Liver (tissue), 9 donors: ENCODE results near the gene DAPK1. TPM values are rescaled to one million over a fixed set of nuclear protein-coding genes. Genes with fewer than 3 reads are reported as not detected.

Source experiments
- DNase-seq: peaks from one replicate; pipeline ENCODE4 v3.0.0-alpha.2; 2017; ENCODE audit warnings: low spot score
- H3K27ac ChIP-seq, 2 donors: one replicate each; pipeline ENCODE4 v1.7.0; 2013; ENCODE audit warnings: inconsistent platforms in 2 of 2, low read length in 2 of 2, control low read depth in 1 of 2, low read depth in 1 of 2, mild to moderate bottlenecking in 1 of 2
- H3K27me3 ChIP-seq, 4 donors: one replicate each; pipeline versions ENCODE4 v1.6.1 to v1.7.0; 2013; ENCODE audit warnings: low read length in 3 of 4, inconsistent platforms in 1 of 4, mild to moderate bottlenecking in 1 of 4, moderate library complexity in 1 of 4; ENCODE audit not compliant: control insufficient read depth in 4 of 4, insufficient read depth in 4 of 4
- H3K36me3 ChIP-seq, 4 donors: one replicate each; pipeline versions ENCODE4 v1.6.1 to v1.7.0; 2013; ENCODE audit warnings: low read length in 3 of 4, mild to moderate bottlenecking in 3 of 4, low read depth in 1 of 4, moderate library complexity in 1 of 4; ENCODE audit not compliant: control insufficient read depth in 4 of 4, insufficient read depth in 3 of 4
- H3K4me1 ChIP-seq, 4 donors: one replicate each; pipeline versions ENCODE4 v1.6.1 to v1.7.0; 2013; ENCODE audit warnings: low read length in 3 of 4, mild to moderate bottlenecking in 3 of 4, moderate library complexity in 1 of 4; ENCODE audit not compliant: control insufficient read depth in 4 of 4, insufficient read depth in 4 of 4
- H3K4me3 ChIP-seq, 3 donors: one replicate each; pipeline versions ENCODE4 v1.6.1 to v1.7.0; 2013; ENCODE audit warnings: low read length in 3 of 3, control low read depth in 1 of 3, low read depth in 1 of 3, mild to moderate bottlenecking in 1 of 3
- H3K9ac ChIP-seq, 2 donors: one replicate each; pipeline ENCODE4 v1.7.0; 2013; ENCODE audit warnings: low read length in 2 of 2, mild to moderate bottlenecking in 2 of 2, moderate library complexity in 2 of 2, control low read depth in 1 of 2, low read depth in 1 of 2
- H3K9me3 ChIP-seq, 4 donors: one replicate each; pipeline versions ENCODE4 v1.6.1 to v1.7.0; 2013; ENCODE audit warnings: low read length in 3 of 4; ENCODE audit not compliant: control insufficient read depth in 4 of 4
- EGR1 ChIP-seq, 2 donors: IDR thresholded peaks; 2 replicates each; pipeline ENCODE4 v1.6.1; 2016 to 2018; ENCODE audit warnings: antibody characterized with exemption in 2 of 2, low read depth in 2 of 2
- FOXA1 ChIP-seq: IDR thresholded peaks from 2 replicates; pipeline ENCODE4 v1.6.1; 2016; ENCODE audit warnings: antibody characterized with exemption
- FOXA2 ChIP-seq: IDR thresholded peaks from 2 replicates; pipeline ENCODE4 v1.6.1; 2016; ENCODE audit warnings: antibody characterized with exemption
- GABPA ChIP-seq, 2 donors: IDR thresholded peaks in 1 of 2; conservative IDR thresholded peaks in 1 of 2; 2 replicates each; pipeline ENCODE4 v1.6.1; 2016; ENCODE audit warnings: antibody characterized with exemption in 2 of 2, mild to moderate bottlenecking in 1 of 2, moderate library complexity in 1 of 2
- HNF4A ChIP-seq, 2 donors: conservative IDR thresholded peaks; 2 replicates each; pipeline ENCODE4 v1.6.1; 2016; ENCODE audit warnings: antibody characterized with exemption in 2 of 2, mild to moderate bottlenecking in 2 of 2
- HNF4G ChIP-seq: IDR thresholded peaks from 2 replicates; pipeline ENCODE4 v1.6.1; 2016; ENCODE audit warnings: antibody characterized with exemption
- JUND ChIP-seq, 2 donors: IDR thresholded peaks; 2 replicates each; pipeline ENCODE4 v1.6.1; 2016; ENCODE audit warnings: antibody characterized with exemption in 2 of 2
- NR2F2 ChIP-seq: IDR thresholded peaks from 2 replicates; pipeline ENCODE4 v1.6.1; 2016; ENCODE audit warnings: antibody characterized with exemption
- RAD21 ChIP-seq, 2 donors: IDR thresholded peaks; 2 replicates each; pipeline ENCODE4 v1.6.1; 2016; ENCODE audit warnings: antibody characterized with exemption in 2 of 2, mild to moderate bottlenecking in 2 of 2
- RXRA ChIP-seq, 2 donors: IDR thresholded peaks; 2 replicates each; pipeline ENCODE4 v1.6.1; 2017 to 2018; ENCODE audit warnings: antibody characterized with exemption in 2 of 2, mild to moderate bottlenecking in 1 of 2
- SP1 ChIP-seq: IDR thresholded peaks from 2 replicates; pipeline ENCODE4 v1.6.1; 2018; ENCODE audit warnings: antibody characterized with exemption, mild to moderate bottlenecking
- TAF1 ChIP-seq: conservative IDR thresholded peaks from 2 replicates; pipeline ENCODE4 v1.6.1; 2016; ENCODE audit warnings: antibody characterized with exemption, mild to moderate bottlenecking
- YY1 ChIP-seq: IDR thresholded peaks from 2 replicates; pipeline ENCODE4 v1.6.1; 2016; ENCODE audit warnings: antibody characterized with exemption, mild to moderate bottlenecking
- WGBS: extraction: QIAGEN DNeasy Blood & Tissue Kit; methylation state at CpG from one replicate; pipeline ENCODE4 v1.1.7; 2013; 5-methylcytosine and 5-hydroxymethylcytosine counted together
- polyA plus RNA-seq, 2 donors: library from polyadenylated mRNA; stranded (reverse) in 1 of 2; unstranded in 1 of 2; fragments of 200-250 nt in 1 of 2; fragments of >200 nt in 1 of 2; fragmentation: Nextera tagmentation in 1 of 2; extraction: Ambion mirVana in 1 of 2; gene quantifications; one replicate each; pipeline versions ENCODE4 v1.2.1 to v1.2.3, GENCODE V29; 2013 to 2015
- total RNA-seq, 2 donors: library from RNA; depleted of rRNA; stranded (reverse); fragments of >200 nt; gene quantifications; one replicate each; pipeline ENCODE4 v1.2.3, GENCODE V29; 2014
- TF ChIP-seq, protein P1 (sequence below): fragments of 150-350 bp; IDR thresholded peaks from 2 replicates; pipeline ENCODE4 v1.5.1; 2017; ENCODE audit warnings: improper control_type of control experiment, low read depth, low read length; ENCODE audit not compliant: missing input control
- TF ChIP-seq, protein P2 (sequence below): IDR thresholded peaks from 2 replicates; pipeline ENCODE4 v1.6.1; 2016; ENCODE audit warnings: antibody characterized with exemption
- TF ChIP-seq, protein P3 (sequence below): IDR thresholded peaks from 2 replicates; pipeline ENCODE4 v1.6.1; 2016; ENCODE audit warnings: antibody characterized with exemption
- TF ChIP-seq, protein P4 (sequence below): IDR thresholded peaks from 2 replicates; pipeline ENCODE4 v1.6.1; 2016; ENCODE audit warnings: antibody characterized with exemption, mild to moderate bottlenecking
- TF ChIP-seq, protein P5 (sequence below): IDR thresholded peaks from 2 replicates; pipeline ENCODE4 v1.6.1; 2016; ENCODE audit warnings: antibody characterized with exemption
- donor health status: healthy.
- donor health status: healthy.
- donor health status: healthy.
- donor health status: healthy.
- donor health status: healthy.

DAPK1 gene
- total and polyA plus RNA-seq, 4 donors = 14.0 to 40.8 (median 21.8) TPM

DNA sequence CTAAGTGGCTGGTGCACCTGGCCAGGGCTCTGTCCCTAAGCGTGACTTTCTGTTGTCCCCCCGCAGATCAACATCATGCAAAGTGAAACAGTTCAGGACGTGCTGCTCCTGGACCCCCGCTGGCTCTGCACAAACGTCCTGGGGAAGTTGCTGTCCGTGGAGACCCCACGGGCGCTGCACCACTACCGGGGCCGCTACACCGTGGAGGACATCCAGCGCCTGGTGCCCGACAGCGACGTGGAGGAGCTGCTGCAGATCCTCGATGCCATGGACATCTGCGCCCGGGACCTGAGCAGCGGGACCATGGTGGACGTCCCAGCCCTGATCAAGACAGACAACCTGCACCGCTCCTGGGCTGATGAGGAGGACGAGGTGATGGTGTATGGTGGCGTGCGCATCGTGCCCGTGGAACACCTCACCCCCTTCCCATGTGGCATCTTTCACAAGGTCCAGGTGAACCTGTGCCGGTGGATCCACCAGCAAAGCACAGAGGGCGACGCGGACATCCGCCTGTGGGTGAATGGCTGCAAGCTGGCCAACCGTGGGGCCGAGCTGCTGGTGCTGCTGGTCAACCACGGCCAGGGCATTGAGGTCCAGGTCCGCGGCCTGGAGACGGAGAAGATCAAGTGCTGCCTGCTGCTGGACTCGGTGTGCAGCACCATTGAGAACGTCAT lies 208.5 kb downstream of the DAPK1 start (continued):
- TF ChIP-seq, protein P1, sequence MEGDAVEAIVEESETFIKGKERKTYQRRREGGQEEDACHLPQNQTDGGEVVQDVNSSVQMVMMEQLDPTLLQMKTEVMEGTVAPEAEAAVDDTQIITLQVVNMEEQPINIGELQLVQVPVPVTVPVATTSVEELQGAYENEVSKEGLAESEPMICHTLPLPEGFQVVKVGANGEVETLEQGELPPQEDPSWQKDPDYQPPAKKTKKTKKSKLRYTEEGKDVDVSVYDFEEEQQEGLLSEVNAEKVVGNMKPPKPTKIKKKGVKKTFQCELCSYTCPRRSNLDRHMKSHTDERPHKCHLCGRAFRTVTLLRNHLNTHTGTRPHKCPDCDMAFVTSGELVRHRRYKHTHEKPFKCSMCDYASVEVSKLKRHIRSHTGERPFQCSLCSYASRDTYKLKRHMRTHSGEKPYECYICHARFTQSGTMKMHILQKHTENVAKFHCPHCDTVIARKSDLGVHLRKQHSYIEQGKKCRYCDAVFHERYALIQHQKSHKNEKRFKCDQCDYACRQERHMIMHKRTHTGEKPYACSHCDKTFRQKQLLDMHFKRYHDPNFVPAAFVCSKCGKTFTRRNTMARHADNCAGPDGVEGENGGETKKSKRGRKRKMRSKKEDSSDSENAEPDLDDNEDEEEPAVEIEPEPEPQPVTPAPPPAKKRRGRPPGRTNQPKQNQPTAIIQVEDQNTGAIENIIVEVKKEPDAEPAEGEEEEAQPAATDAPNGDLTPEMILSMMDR = no peak
- TF ChIP-seq FOXA1 (no peak), HNF4G (no peak), RXRA (IDR thresholded peaks at IDR 0.05) (no peak), NR2F2 (no peak), EGR1 (IDR thresholded peaks at IDR 0.05; ENCODE audit: low read depth in 2 of 2) (no peak)
- TF ChIP-seq, protein P2, sequence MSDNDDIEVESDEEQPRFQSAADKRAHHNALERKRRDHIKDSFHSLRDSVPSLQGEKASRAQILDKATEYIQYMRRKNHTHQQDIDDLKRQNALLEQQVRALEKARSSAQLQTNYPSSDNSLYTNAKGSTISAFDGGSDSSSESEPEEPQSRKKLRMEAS = no peak

DNA sequence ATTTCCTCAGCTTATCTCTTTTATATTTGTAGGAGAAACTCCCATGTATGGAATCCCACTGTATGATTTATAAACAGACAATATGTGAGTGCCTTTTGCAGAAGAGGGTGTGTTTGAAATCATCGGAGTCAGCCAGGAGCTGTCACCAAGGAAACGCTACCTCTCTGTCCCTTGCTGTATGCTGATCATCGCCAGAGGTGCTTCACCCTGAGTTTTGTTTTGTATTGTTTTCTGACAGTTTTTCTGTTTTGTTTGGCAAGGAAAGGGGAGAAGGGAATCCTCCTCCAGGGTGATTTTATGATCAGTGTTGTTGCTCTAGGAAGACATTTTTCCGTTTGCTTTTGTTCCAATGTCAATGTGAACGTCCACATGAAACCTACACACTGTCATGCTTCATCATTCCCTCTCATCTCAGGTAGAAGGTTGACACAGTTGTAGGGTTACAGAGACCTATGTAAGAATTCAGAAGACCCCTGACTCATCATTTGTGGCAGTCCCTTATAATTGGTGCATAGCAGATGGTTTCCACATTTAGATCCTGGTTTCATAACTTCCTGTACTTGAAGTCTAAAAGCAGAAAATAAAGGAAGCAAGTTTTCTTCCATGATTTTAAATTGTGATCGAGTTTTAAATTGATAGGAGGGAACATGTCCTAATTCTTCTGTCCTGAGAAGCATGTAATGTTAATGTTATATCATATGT lies 210.3 kb downstream of the DAPK1 start:
- H3K36me3 ChIP-seq = peaks cover 0 to 45% (median 35%) of the 10 kb centered on the region in 4 donors
- TF ChIP-seq RAD21 (IDR thresholded peaks at IDR 0.05) (no peak), HNF4G (no peak), FOXA2 (no peak), FOXA1 (no peak), NR2F2 (no peak), TAF1 (no peak), GABPA (IDR thresholded peaks at IDR 0.05 in 1 of 2, conservative IDR thresholded peaks at IDR 0.05 in 1 of 2) (no peak), HNF4A (conservative IDR thresholded peaks at IDR 0.05) (no peak), YY1 (no peak), SP1 (no peak), RXRA (IDR thresholded peaks at IDR 0.05) (no peak), JUND (IDR thresholded peaks at IDR 0.05) (no peak), EGR1 (IDR thresholded peaks at IDR 0.05; ENCODE audit: low read depth in 2 of 2) (no peak)
- TF ChIP-seq, protein P3, sequence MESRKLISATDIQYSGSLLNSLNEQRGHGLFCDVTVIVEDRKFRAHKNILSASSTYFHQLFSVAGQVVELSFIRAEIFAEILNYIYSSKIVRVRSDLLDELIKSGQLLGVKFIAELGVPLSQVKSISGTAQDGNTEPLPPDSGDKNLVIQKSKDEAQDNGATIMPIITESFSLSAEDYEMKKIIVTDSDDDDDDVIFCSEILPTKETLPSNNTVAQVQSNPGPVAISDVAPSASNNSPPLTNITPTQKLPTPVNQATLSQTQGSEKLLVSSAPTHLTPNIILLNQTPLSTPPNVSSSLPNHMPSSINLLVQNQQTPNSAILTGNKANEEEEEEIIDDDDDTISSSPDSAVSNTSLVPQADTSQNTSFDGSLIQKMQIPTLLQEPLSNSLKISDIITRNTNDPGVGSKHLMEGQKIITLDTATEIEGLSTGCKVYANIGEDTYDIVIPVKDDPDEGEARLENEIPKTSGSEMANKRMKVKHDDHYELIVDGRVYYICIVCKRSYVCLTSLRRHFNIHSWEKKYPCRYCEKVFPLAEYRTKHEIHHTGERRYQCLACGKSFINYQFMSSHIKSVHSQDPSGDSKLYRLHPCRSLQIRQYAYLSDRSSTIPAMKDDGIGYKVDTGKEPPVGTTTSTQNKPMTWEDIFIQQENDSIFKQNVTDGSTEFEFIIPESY = no peak
- TF ChIP-seq, protein P1 = no peak
- TF ChIP-seq, protein P4, sequence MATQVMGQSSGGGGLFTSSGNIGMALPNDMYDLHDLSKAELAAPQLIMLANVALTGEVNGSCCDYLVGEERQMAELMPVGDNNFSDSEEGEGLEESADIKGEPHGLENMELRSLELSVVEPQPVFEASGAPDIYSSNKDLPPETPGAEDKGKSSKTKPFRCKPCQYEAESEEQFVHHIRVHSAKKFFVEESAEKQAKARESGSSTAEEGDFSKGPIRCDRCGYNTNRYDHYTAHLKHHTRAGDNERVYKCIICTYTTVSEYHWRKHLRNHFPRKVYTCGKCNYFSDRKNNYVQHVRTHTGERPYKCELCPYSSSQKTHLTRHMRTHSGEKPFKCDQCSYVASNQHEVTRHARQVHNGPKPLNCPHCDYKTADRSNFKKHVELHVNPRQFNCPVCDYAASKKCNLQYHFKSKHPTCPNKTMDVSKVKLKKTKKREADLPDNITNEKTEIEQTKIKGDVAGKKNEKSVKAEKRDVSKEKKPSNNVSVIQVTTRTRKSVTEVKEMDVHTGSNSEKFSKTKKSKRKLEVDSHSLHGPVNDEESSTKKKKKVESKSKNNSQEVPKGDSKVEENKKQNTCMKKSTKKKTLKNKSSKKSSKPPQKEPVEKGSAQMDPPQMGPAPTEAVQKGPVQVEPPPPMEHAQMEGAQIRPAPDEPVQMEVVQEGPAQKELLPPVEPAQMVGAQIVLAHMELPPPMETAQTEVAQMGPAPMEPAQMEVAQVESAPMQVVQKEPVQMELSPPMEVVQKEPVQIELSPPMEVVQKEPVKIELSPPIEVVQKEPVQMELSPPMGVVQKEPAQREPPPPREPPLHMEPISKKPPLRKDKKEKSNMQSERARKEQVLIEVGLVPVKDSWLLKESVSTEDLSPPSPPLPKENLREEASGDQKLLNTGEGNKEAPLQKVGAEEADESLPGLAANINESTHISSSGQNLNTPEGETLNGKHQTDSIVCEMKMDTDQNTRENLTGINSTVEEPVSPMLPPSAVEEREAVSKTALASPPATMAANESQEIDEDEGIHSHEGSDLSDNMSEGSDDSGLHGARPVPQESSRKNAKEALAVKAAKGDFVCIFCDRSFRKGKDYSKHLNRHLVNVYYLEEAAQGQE = no peak
- TF ChIP-seq, protein P5, sequence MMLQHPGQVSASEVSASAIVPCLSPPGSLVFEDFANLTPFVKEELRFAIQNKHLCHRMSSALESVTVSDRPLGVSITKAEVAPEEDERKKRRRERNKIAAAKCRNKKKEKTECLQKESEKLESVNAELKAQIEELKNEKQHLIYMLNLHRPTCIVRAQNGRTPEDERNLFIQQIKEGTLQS = no peak
- TF ChIP-seq, protein P2 = no peak

More for the DNA sequence above, 210.3 kb downstream of the DAPK1 start:
- no peaks in the 10 kb centered on the region for H3K27me3 ChIP-seq
- no peak overlapping the region for H3K27ac ChIP-seq
- WGBS = 84% methylated on average over 6 of the region's 6 CpGs
- H3K9ac ChIP-seq = no peak overlapping the region
- no peaks in the 10 kb centered on the region for H3K9me3 ChIP-seq
- H3K4me1 ChIP-seq = no peaks in the 10 kb centered on the region
- H3K4me3 ChIP-seq = no peak overlapping the region
- no peak for DNase-seq
